SU-DHL-6 (cell line): ENCODE data around the gene HRG.
"Not testable (repeated sequence)": the region's sequence is repeated elsewhere in the genome, so short reads cannot be mapped to it uniquely, and the experiment has no call there.

ENCODE experiments used
- H2AFZ ChIP-seq: fragments of 200-600 bp; sonication (generic); 2 replicates; pipeline ENCODE4 v1.6.1; 2014; ENCODE audit warnings: low read depth, mild to moderate bottlenecking, moderate library complexity, mixed read lengths, antibody characterized with exemption, low read length; ENCODE audit not compliant: severe bottlenecking
- H3F3A ChIP-seq: fragments of 200-600 bp; shearing (Covaris generic); 2 replicates; pipeline ENCODE4 v1.6.0; 2016; ENCODE audit warnings: antibody characterized with exemption, mild to moderate bottlenecking; ENCODE audit not compliant: insufficient read depth
- H3K27ac ChIP-seq: fragments of 200-600 bp; sonication (generic); 2 replicates; pipeline ENCODE4 v1.5.1; 2016; ENCODE audit warnings: low read depth, mild to moderate bottlenecking, low read length, moderate library complexity, mixed read lengths
- H3K27me3 ChIP-seq: fragments of 200-600 bp; sonication (generic), shearing (Covaris generic); 2 replicates; pipeline ENCODE4 v1.6.0; 2014; ENCODE audit warnings: mild to moderate bottlenecking, low read length
- H3K36me3 ChIP-seq: fragments of 200-600 bp; sonication (generic); 2 replicates; pipeline ENCODE4 v1.6.1; 2014; ENCODE audit warnings: mild to moderate bottlenecking, low read length, mixed read lengths
- H3K4me2 ChIP-seq: fragments of 300-600, 200-600 bp; shearing (Covaris generic), sonication (generic); 2 replicates; pipeline ENCODE4 v1.6.0; 2014; ENCODE audit warnings: low read length, low read depth, mild to moderate bottlenecking; ENCODE audit not compliant: poor library complexity, severe bottlenecking
- H3K4me3 ChIP-seq: fragments of 200-600 bp; sonication (generic); 2 replicates; pipeline ENCODE4 v1.5.1; 2014; ENCODE audit warnings: antibody characterized with exemption, low read length, mild to moderate bottlenecking, mixed read lengths; ENCODE audit not compliant: insufficient read depth, poor library complexity, severe bottlenecking
- H3K79me2 ChIP-seq: fragments of 200-600 bp; sonication (generic); 2 replicates; pipeline ENCODE4 v1.6.1; 2014; ENCODE audit warnings: mild to moderate bottlenecking, low read length, moderate library complexity; ENCODE audit not compliant: insufficient read depth
- H3K9ac ChIP-seq: fragments of 200-600 bp; sonication (generic); 2 replicates; pipeline ENCODE4 v1.7.0; 2014; ENCODE audit warnings: mild to moderate bottlenecking, low read length
- H3K9me2 ChIP-seq: fragments of 200-600 bp; sonication (generic); replicated peaks from 2 replicates; pipeline ENCODE4 v1.6.1; 2014; ENCODE audit warnings: low read length; ENCODE audit not compliant: insufficient read depth
- H3K9me3 ChIP-seq: fragments of 200-600 bp; sonication (generic); 2 replicates; pipeline ENCODE4 v1.6.1; 2014; ENCODE audit warnings: low read length, mixed read lengths; ENCODE audit not compliant: insufficient read depth
- H4K20me1 ChIP-seq: fragments of 200-600 bp; sonication (generic); 2 replicates; pipeline ENCODE4 v1.6.1; 2014; ENCODE audit warnings: low read depth, mild to moderate bottlenecking, antibody characterized with exemption, low read length, moderate library complexity, mixed read lengths
- CTCF ChIP-seq: fragments of 200-600 bp; sonication (generic); IDR thresholded peaks from one replicate; pipeline ENCODE4 v1.5.1; 2017; ENCODE audit warnings: antibody characterized with exemption, mild to moderate bottlenecking, low read length, moderate library complexity; ENCODE audit not compliant: insufficient read depth, poor library complexity, severe bottlenecking
- EZH2phosphoT487 ChIP-seq: fragments of 200-600 bp; sonication (generic), shearing (Covaris generic); conservative IDR thresholded peaks from 2 replicates; pipeline ENCODE4 v1.6.1; 2018; ENCODE audit warnings: mild to moderate bottlenecking, antibody characterized with exemption, low read length, moderate library complexity, mixed read lengths

The HRG gene

GRCh38 chr3:186628756-186629155 is 37.1 kb upstream of the HRG start:
- no peaks in the 10 kb centered on the region for H3K9me2 ChIP-seq
- no peak overlapping the region for H3K9ac ChIP-seq
- H2AFZ ChIP-seq = no peak overlapping the region
- no peaks in the 10 kb centered on the region for H3K27me3 ChIP-seq
- H3K9me3 ChIP-seq = no peaks in the 10 kb centered on the region
- TF ChIP-seq EZH2phosphoT487 = no peak
- TF ChIP-seq CTCF = no peak
- H3F3A ChIP-seq = no peaks in the 10 kb centered on the region
- no peak overlapping the region for H3K27ac ChIP-seq
- no peaks in the 10 kb centered on the region for H3K79me2 ChIP-seq
- no peaks in the 10 kb centered on the region for H3K36me3 ChIP-seq
- H3K4me2 ChIP-seq = no peak overlapping the region
- no peaks in the 10 kb centered on the region for H4K20me1 ChIP-seq
- H3K4me3 ChIP-seq = no peak overlapping the region

- Histone ChIP-seq H3K27me3 (no peaks in the 10 kb centered on the region), H3F3A (no peaks in the 10 kb centered on the region), H2AFZ (no peak overlapping the region), H4K20me1 (no peaks in the 10 kb centered on the region), H3K4me3 (no peak overlapping the region), H3K4me2 (no peak overlapping the region), H3K79me2 (no peaks in the 10 kb centered on the region), H3K27ac (no peak overlapping the region), H3K9me3 (no peaks in the 10 kb centered on the region), H3K9me2 (no peaks in the 10 kb centered on the region), H3K36me3 (no peaks in the 10 kb centered on the region), H3K9ac (no peak overlapping the region)
- TF ChIP-seq CTCF = no peak
- no peak for TF ChIP-seq EZH2phosphoT487
Measured at GRCh38 chr3:186630950-186631641, 34.7 kb upstream of the HRG start.

- H3K9me2 ChIP-seq = no peaks in the 10 kb centered on the region
- H4K20me1 ChIP-seq = no peaks in the 10 kb centered on the region
- no peaks in the 10 kb centered on the region for H3F3A ChIP-seq
- no peaks in the 10 kb centered on the region for H3K27me3 ChIP-seq
- no peak for TF ChIP-seq CTCF
- TF ChIP-seq EZH2phosphoT487 = no peak
- H3K27ac ChIP-seq = no peak overlapping the region
- H3K9ac ChIP-seq = no peak overlapping the region
- no peak overlapping the region for H3K4me3 ChIP-seq
- H2AFZ ChIP-seq = no peak overlapping the region
- H3K9me3 ChIP-seq = no peaks in the 10 kb centered on the region
- no peak overlapping the region for H3K4me2 ChIP-seq
- H3K36me3 ChIP-seq = no peaks in the 10 kb centered on the region
- no peaks in the 10 kb centered on the region for H3K79me2 ChIP-seq
Measured at GRCh38 chr3:186633481-186633880, 32.3 kb upstream of the HRG start.

GRCh38 chr3:186634207-186634606 is 31.6 kb upstream of the HRG start:
- H3K4me2 ChIP-seq, H3K4me3 ChIP-seq, H2AFZ ChIP-seq, H4K20me1 ChIP-seq, H3K79me2 ChIP-seq, H3K9me2 ChIP-seq, H3K9me3 ChIP-seq, H3K27me3 ChIP-seq, H3K9ac ChIP-seq, H3K27ac ChIP-seq, H3F3A ChIP-seq, H3K36me3 ChIP-seq: not testable (repeated sequence)
